Upper lobe of right lung (tissue), 1 donor: ENCODE data around the gene CNGB1. TPM values are rescaled to one million over a fixed set of nuclear protein-coding genes. Genes with fewer than 3 reads are reported as not detected.
A peak's percentile ranks its signal among the peaks of the same experiment; 100 is the strongest.

Experiments used
- ATAC-seq: fragments of 200-7000 bp; cut with Tn5 transposase; one replicate; pipeline ENCODE4 v1.9.1; 2020; ENCODE audit warnings: mild to moderate bottlenecking, moderate library complexity
- DNase-seq: peaks from one replicate; pipeline ENCODE4 v3.0.0-alpha.2; 2020
- H3K27ac ChIP-seq: fragments of 200-600 bp; one replicate; pipeline ENCODE4 v1.8.0; 2022
- H3K27me3 ChIP-seq: fragments of 200-600 bp; one replicate; pipeline ENCODE4 v1.8.0; 2022; ENCODE audit warnings: mild to moderate bottlenecking
- H3K36me3 ChIP-seq: fragments of 200-600 bp; one replicate; pipeline ENCODE4 v1.8.0; 2022
- H3K4me1 ChIP-seq: fragments of 200-600 bp; one replicate; pipeline ENCODE4 v1.8.0; 2022
- H3K4me3 ChIP-seq: fragments of 200-600 bp; one replicate; pipeline ENCODE4 v1.8.0; 2022; ENCODE audit warnings: mild to moderate bottlenecking
- H3K9me3 ChIP-seq: fragments of 200-600 bp; one replicate; pipeline ENCODE4 v1.8.0; 2022
- CTCF ChIP-seq: fragments of 200-600 bp; IDR thresholded peaks from one replicate; pipeline ENCODE4 v1.8.0; 2022; ENCODE audit warnings: antibody characterized with exemption
- intact Hi-C: fragments of 100-400 bp; cut with DNase I; formaldehyde crosslinking; loops from one replicate; pipeline ENCODE4 v1.11.0; 2022
- long read RNA-seq: library from polyadenylated mRNA; unstranded; transcript quantifications from one replicate; pipeline ENCODE4 v2.0.0, GENCODE V29; 2021
- total RNA-seq: library from RNA; stranded (reverse); fragmentation: NEBNext Ultra II Directional; extraction: Animal tissue kit (Norgen Biotek cat#: 25700); gene quantifications from one replicate; pipeline ENCODE4 v1.2.1, GENCODE V29; 2021
- donor health status: DM: no; HTN: yes; CAD: no; lungs with severe emphysema.

Gene CNGB1
- total RNA-seq: not detected
- long read RNA-seq: 0 reads

GRCh38 chr16:57970970-57971369, at the start of gene CNGB1:
Gene CNGB1, minus strand, starts transcription at chr16:57971128. Its CDS starts 3,842 bp downstream, at chr16:57967286.
- no peak for TF ChIP-seq CTCF
- no peaks in the 10 kb centered on the region for H3K27me3 ChIP-seq
- DNase-seq (no peak), ATAC-seq (no peak)
- H3K36me3 ChIP-seq: no peaks in the 10 kb centered on the region
- H3K4me3 ChIP-seq: no peak within 1 kb of the TSS
- H3K27ac ChIP-seq: no peak within 1 kb of the TSS
- no peaks in the 10 kb centered on the region for H3K9me3 ChIP-seq
- intact Hi-C loops: no loop called here
- H3K4me1 ChIP-seq: no peaks in the 10 kb centered on the region

GRCh38 chr16:58019866-58020538, 49.1 kb upstream of the CNGB1 start:
- no peak for ATAC-seq
- H3K27ac ChIP-seq: no peak overlapping the region
- H3K9me3 ChIP-seq: no peaks in the 10 kb centered on the region
- DNase-seq: peak; percentile 51
- peaks cover 23% of the 10 kb centered on the region for H3K36me3 ChIP-seq
- H3K4me1 ChIP-seq: peaks cover 28% of the 10 kb centered on the region
- H3K4me3 ChIP-seq: no peak overlapping the region
- no peak for TF ChIP-seq CTCF
- intact Hi-C loops: loop anchor here (5.0 kb wide), 1 partner anchor 102 kb away; no protein-coding TSS in a partner anchor
- no peaks in the 10 kb centered on the region for H3K27me3 ChIP-seq

GRCh38 chr16:58018803-58019202, 47.9 kb upstream of the CNGB1 start:
- no peak overlapping the region for H3K27ac ChIP-seq
- H3K4me1 ChIP-seq: peaks cover 19% of the 10 kb centered on the region
- DNase-seq (peak; percentile 56), ATAC-seq (no peak)
- H3K27me3 ChIP-seq: no peaks in the 10 kb centered on the region
- peaks cover 23% of the 10 kb centered on the region for H3K36me3 ChIP-seq
- H3K9me3 ChIP-seq: no peaks in the 10 kb centered on the region
- no peak for TF ChIP-seq CTCF
- H3K4me3 ChIP-seq: no peak overlapping the region
- intact Hi-C loops: no loop called here

GRCh38 chr16:58016840-58017446, 46.0 kb upstream of the CNGB1 start:
- H3K4me3 ChIP-seq: no peak overlapping the region
- DNase-seq: peak; percentile 48
- H3K27me3 ChIP-seq: no peaks in the 10 kb centered on the region
- intact Hi-C loops: no loop called here
- no peaks in the 10 kb centered on the region for H3K4me1 ChIP-seq
- no peaks in the 10 kb centered on the region for H3K9me3 ChIP-seq
- ATAC-seq: no peak
- no peak overlapping the region for H3K27ac ChIP-seq
- no peak for TF ChIP-seq CTCF
- peaks cover 34% of the 10 kb centered on the region for H3K36me3 ChIP-seq

GRCh38 chr16:58013201-58013956, 42.5 kb upstream of the CNGB1 start:
- no peaks in the 10 kb centered on the region for H3K9me3 ChIP-seq
- DNase-seq: no peak
- intact Hi-C loops: no loop called here
- no peak for TF ChIP-seq CTCF
- no peaks in the 10 kb centered on the region for H3K27me3 ChIP-seq
- no peaks in the 10 kb centered on the region for H3K4me1 ChIP-seq
- peaks cover 42% of the 10 kb centered on the region for H3K36me3 ChIP-seq
- no peak overlapping the region for H3K4me3 ChIP-seq
- ATAC-seq: no peak
- no peak overlapping the region for H3K27ac ChIP-seq
